ENCODE measurements around the gene GYS1.
"Not testable (repeated sequence)": the region's sequence is repeated elsewhere in the genome, so short reads cannot be mapped to it uniquely, and the experiment has no call there.

DNA sequence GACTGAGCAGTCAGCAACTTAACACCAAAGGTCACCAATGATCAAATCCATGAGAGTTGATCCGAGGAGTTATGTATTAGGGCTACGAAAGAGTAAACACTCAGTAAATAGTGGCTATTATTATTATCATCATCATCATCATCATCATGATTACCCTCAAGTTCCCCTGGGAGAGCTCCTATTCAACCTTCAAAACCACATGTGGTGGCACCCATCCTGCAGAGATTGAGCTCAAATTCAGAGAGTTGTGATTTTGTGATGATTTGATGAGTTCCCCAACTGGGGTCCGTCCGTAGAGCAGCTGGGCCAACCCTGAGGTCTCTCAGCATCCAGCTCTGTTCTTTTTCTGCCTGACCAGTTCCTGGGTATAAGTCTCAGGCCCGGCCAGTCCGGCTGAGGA lies 32.0 kb upstream of the GYS1 start:
- TF ChIP-seq, protein P1, sequence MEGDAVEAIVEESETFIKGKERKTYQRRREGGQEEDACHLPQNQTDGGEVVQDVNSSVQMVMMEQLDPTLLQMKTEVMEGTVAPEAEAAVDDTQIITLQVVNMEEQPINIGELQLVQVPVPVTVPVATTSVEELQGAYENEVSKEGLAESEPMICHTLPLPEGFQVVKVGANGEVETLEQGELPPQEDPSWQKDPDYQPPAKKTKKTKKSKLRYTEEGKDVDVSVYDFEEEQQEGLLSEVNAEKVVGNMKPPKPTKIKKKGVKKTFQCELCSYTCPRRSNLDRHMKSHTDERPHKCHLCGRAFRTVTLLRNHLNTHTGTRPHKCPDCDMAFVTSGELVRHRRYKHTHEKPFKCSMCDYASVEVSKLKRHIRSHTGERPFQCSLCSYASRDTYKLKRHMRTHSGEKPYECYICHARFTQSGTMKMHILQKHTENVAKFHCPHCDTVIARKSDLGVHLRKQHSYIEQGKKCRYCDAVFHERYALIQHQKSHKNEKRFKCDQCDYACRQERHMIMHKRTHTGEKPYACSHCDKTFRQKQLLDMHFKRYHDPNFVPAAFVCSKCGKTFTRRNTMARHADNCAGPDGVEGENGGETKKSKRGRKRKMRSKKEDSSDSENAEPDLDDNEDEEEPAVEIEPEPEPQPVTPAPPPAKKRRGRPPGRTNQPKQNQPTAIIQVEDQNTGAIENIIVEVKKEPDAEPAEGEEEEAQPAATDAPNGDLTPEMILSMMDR (IDR thresholded peaks at IDR 0.05): not testable (repeated sequence)
- not testable (repeated sequence) for TF ChIP-seq POLR2A (IDR thresholded peaks at IDR 0.05)
